Hepatocyte (in vitro differentiated cells): Measurements from ENCODE around the gene RAB33B.

Experiments
- EZH2 ChIP-seq: fragments of 200-600 bp; sonication (generic); IDR thresholded peaks from 2 replicates; pipeline ENCODE4 v1.6.1; 2016; ENCODE audit warnings: antibody characterized with exemption, mild to moderate bottlenecking, borderline replicate concordance
- TF ChIP-seq, protein P1 (sequence below): fragments of 200-600 bp; sonication (generic); IDR thresholded peaks from 2 replicates; pipeline ENCODE4 v1.5.1; 2016; ENCODE audit warnings: antibody characterized with exemption, mild to moderate bottlenecking; ENCODE audit not compliant: poor library complexity

DNA sequence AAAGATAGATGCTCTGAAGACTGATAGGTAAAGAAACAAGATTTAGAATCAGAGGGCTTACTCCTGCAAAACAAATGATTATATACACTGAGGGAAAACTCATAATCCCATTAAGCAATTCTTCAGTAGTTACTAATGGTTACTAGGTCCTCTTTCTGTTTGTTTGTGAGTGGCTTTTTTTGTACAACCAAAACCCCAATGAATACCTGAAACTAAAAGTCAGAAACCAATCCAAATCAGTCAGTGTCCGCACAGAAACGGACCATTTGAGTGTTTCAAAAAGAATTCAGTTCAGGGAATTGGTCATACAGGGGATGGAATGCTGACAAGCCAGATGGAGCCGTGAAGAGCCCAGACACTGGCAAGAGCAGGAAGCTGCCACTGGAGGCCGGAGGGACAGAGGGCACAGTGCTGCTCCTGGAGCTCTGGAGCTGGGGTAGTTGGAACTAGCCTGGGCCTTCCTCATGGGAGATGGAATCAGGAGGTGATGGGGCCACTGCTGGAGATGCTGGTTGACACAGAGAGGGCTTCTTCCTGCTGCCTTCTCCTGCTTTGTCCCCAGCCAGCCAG lies 70.2 kb downstream of the RAB33B start:
- TF ChIP-seq, protein P1, sequence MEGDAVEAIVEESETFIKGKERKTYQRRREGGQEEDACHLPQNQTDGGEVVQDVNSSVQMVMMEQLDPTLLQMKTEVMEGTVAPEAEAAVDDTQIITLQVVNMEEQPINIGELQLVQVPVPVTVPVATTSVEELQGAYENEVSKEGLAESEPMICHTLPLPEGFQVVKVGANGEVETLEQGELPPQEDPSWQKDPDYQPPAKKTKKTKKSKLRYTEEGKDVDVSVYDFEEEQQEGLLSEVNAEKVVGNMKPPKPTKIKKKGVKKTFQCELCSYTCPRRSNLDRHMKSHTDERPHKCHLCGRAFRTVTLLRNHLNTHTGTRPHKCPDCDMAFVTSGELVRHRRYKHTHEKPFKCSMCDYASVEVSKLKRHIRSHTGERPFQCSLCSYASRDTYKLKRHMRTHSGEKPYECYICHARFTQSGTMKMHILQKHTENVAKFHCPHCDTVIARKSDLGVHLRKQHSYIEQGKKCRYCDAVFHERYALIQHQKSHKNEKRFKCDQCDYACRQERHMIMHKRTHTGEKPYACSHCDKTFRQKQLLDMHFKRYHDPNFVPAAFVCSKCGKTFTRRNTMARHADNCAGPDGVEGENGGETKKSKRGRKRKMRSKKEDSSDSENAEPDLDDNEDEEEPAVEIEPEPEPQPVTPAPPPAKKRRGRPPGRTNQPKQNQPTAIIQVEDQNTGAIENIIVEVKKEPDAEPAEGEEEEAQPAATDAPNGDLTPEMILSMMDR = no peak
- TF ChIP-seq EZH2 = no peak
